H1 (cell line): Measurements from ENCODE around the gene ZFYVE16. TPM values are rescaled to one million over a fixed set of nuclear protein-coding genes. Genes with fewer than 3 reads are reported as not detected.

Experiments used
- CTCF ChIA-PET: fragments of 300-600 bp; sonication (Branson Sonifier 250); formaldehyde crosslinking; loops from one replicate; lab custom pipeline; 2021; ENCODE audit not compliant: partially characterized antibody; lab: Charles Lee
- POLR2A ChIA-PET: fragments of 300-600 bp; sonication (Branson Sonifier 250); formaldehyde crosslinking; loops from one replicate; lab custom pipeline; 2021; ENCODE audit warnings: inconsistent platforms; ENCODE audit not compliant: partially characterized antibody; lab: Charles Lee
- DNase-seq, 2 experiments: peaks; one replicate each; pipeline versions ENCODE4 v3.0.0 to v3.0.0-alpha.2; 2010 to 2022; ENCODE audit warnings: low spot score in 2 of 2, low read depth in 1 of 2, mixed read lengths in 1 of 2
- FAIRE-seq: peaks from 2 replicates; lab custom pipeline; 2011; peaks lifted over from hg19 to GRCh38; lab: Jason Lieb, UNC
- H2AFZ ChIP-seq: 2 replicates; pipeline ENCODE4 v1.8.1; 2012; ENCODE audit warnings: low read length, inconsistent platforms
- H2AK5ac ChIP-seq: 2 replicates; pipeline ENCODE4 v1.6.1; 2013; ENCODE audit warnings: low read depth, low read length
- H2BK120ac ChIP-seq: replicated peaks from 2 replicates; pipeline ENCODE3; 2013; ENCODE audit warnings: low read depth, low read length, inconsistent platforms
- H2BK12ac ChIP-seq: 2 replicates; pipeline ENCODE4 v1.6.1; 2013; ENCODE audit warnings: low read depth, low read length
- H2BK15ac ChIP-seq: 2 replicates; pipeline ENCODE4 v1.6.1; 2013; ENCODE audit warnings: low read length
- H2BK20ac ChIP-seq: 2 replicates; pipeline ENCODE4 v1.6.1; 2013; ENCODE audit warnings: low read length
- H2BK5ac ChIP-seq: 2 replicates; pipeline ENCODE4 v1.6.1; 2013; ENCODE audit warnings: low read depth, low read length
- H3K14ac ChIP-seq: 2 replicates; pipeline ENCODE4 v1.6.1; 2013; ENCODE audit warnings: inconsistent platforms; ENCODE audit not compliant: insufficient read length
- H3K18ac ChIP-seq: 2 replicates; pipeline ENCODE4 v1.6.1; 2013; ENCODE audit warnings: low read length; ENCODE audit errors: extremely low read depth
- H3K23ac ChIP-seq: 2 replicates; pipeline ENCODE4 v1.6.1; 2013; ENCODE audit warnings: inconsistent platforms; ENCODE audit not compliant: insufficient read length
- H3K23me2 ChIP-seq: 2 replicates; pipeline ENCODE4 v1.6.1; 2013; ENCODE audit warnings: low read depth, low read length
- H3K27ac ChIP-seq: 2 replicates; pipeline ENCODE4 v1.6.1; 2011; ENCODE audit warnings: low read depth, low read length, inconsistent platforms
- H3K27me3 ChIP-seq, 4 experiments: replicated peaks in 1 of 4; 1 replicate in 1 of 4; 2 replicates in 3 of 4; pipeline versions ENCODE4 v1.6.1 to v1.8.1; 2011 to 2013; ENCODE audit warnings: low read length in 3 of 4, mild to moderate bottlenecking in 3 of 4, inconsistent platforms in 2 of 4, mixed read lengths in 2 of 4, moderate library complexity in 1 of 4; ENCODE audit not compliant: control insufficient read depth in 3 of 4, insufficient read depth in 3 of 4; ENCODE audit errors: extremely low read depth in 1 of 4
- H3K36me3 ChIP-seq, 4 experiments: 2 replicates each; pipeline versions ENCODE4 v1.6.1 to v1.8.1; 2011 to 2013; ENCODE audit warnings: mild to moderate bottlenecking in 4 of 4, low read length in 3 of 4, moderate library complexity in 2 of 4, control low read depth in 1 of 4, inconsistent platforms in 1 of 4; ENCODE audit not compliant: insufficient read depth in 4 of 4, control insufficient read depth in 2 of 4
- H3K4ac ChIP-seq: replicated peaks from 2 replicates; pipeline ENCODE3; 2013; ENCODE audit warnings: low read length, low read depth, mixed read lengths, inconsistent platforms; ENCODE audit not compliant: insufficient read length
- H3K4me1 ChIP-seq, 4 experiments: replicated peaks in 1 of 4; 1 replicate in 1 of 4; 2 replicates in 3 of 4; pipeline versions ENCODE4 v1.6.1 to v1.8.1; 2011 to 2013; ENCODE audit warnings: low read length in 3 of 4, inconsistent platforms in 2 of 4, mixed read lengths in 1 of 4; ENCODE audit not compliant: insufficient read depth in 4 of 4, control insufficient read depth in 3 of 4
- H3K4me2 ChIP-seq, 2 experiments: 2 replicates each; pipeline versions ENCODE4 v1.6.1 to v1.8.1; 2011 to 2013; ENCODE audit warnings: low read depth in 2 of 2, low read length in 2 of 2, control low read depth in 1 of 2, inconsistent platforms in 1 of 2, mild to moderate bottlenecking in 1 of 2; ENCODE audit not compliant: insufficient read depth in 1 of 2
- H3K4me3 ChIP-seq, 4 experiments: fragments of 200-600, 300-600 bp in 1 of 4; sonication (generic), shearing (Covaris generic), sonication (Bioruptor Twin) in 1 of 4; 2 replicates each; pipeline versions ENCODE4 v1.5.1 to v1.8.1; 2011 to 2016; ENCODE audit warnings: low read length in 4 of 4, low read depth in 3 of 4, control low read depth in 2 of 4, inconsistent platforms in 2 of 4, mild to moderate bottlenecking in 2 of 4, mixed read lengths in 1 of 4, moderate library complexity in 1 of 4; ENCODE audit not compliant: insufficient read depth in 2 of 4; ENCODE audit errors: extremely low read depth in 1 of 4
- H3K56ac ChIP-seq: replicated peaks from 2 replicates; pipeline ENCODE3; 2013; ENCODE audit warnings: low read depth, mild to moderate bottlenecking, mixed read lengths, low read length, inconsistent platforms; ENCODE audit not compliant: insufficient read length
- H3K79me1 ChIP-seq: 2 replicates; pipeline ENCODE4 v1.6.1; 2013; ENCODE audit warnings: low read depth, low read length, control low read depth
- H3K79me2 ChIP-seq, 2 experiments: 2 replicates each; pipeline versions ENCODE4 v1.6.1 to v1.8.1; 2012 to 2013; ENCODE audit warnings: low read length in 2 of 2, mild to moderate bottlenecking in 2 of 2, inconsistent platforms in 1 of 2; ENCODE audit not compliant: insufficient read depth in 2 of 2, control insufficient read depth in 1 of 2
- H3K9ac ChIP-seq, 4 experiments: replicated peaks in 1 of 4; 1 replicate in 1 of 4; 2 replicates in 3 of 4; pipeline versions ENCODE4 v1.6.1 to v1.8.1; 2011 to 2013; ENCODE audit warnings: low read depth in 3 of 4, low read length in 3 of 4, control low read depth in 2 of 4, mild to moderate bottlenecking in 2 of 4, moderate library complexity in 2 of 4, inconsistent platforms in 1 of 4; ENCODE audit errors: extremely low read depth in 1 of 4
- H3K9me3 ChIP-seq, 2 experiments: 2 replicates each; pipeline versions ENCODE4 v1.6.1 to v1.8.1; 2012 to 2013; ENCODE audit warnings: mild to moderate bottlenecking in 2 of 2, moderate library complexity in 2 of 2, control low read depth in 1 of 2, inconsistent platforms in 1 of 2, low read depth in 1 of 2, low read length in 1 of 2, mixed read lengths in 1 of 2; ENCODE audit not compliant: insufficient read depth in 2 of 2
- H4K20me1 ChIP-seq, 2 experiments: replicated peaks in 1 of 2; 2 replicates each; pipeline versions ENCODE3 to v1.8.1; 2011 to 2013; ENCODE audit warnings: inconsistent platforms in 2 of 2, low read length in 2 of 2, mild to moderate bottlenecking in 1 of 2; ENCODE audit not compliant: insufficient read depth in 2 of 2, control insufficient read depth in 1 of 2
- H4K5ac ChIP-seq: 2 replicates; pipeline ENCODE4 v1.6.1; 2013; ENCODE audit warnings: low read length, low read depth, mixed read lengths, inconsistent platforms; ENCODE audit not compliant: insufficient read length
- H4K8ac ChIP-seq: 2 replicates; pipeline ENCODE4 v1.8.0; 2013; ENCODE audit warnings: mild to moderate bottlenecking, moderate library complexity, low read length, inconsistent platforms; ENCODE audit not compliant: insufficient read depth; ENCODE audit errors: extremely low read depth
- H4K91ac ChIP-seq: replicated peaks from 2 replicates; pipeline ENCODE3; 2013; ENCODE audit warnings: low read length, mixed read lengths, inconsistent platforms; ENCODE audit not compliant: insufficient read length
- ASH2L ChIP-seq: fragments of 200-600, 300-600 bp; sonication (generic); IDR thresholded peaks from one replicate; pipeline ENCODE4 v1.7.1; 2017; ENCODE audit warnings: low read length
- CHD1 ChIP-seq: IDR thresholded peaks from 2 replicates; pipeline ENCODE4 v1.6.1; 2012; ENCODE audit warnings: low read depth, low read length, improper control_type of control experiment
- CTCF ChIP-seq, 3 experiments: IDR thresholded peaks; 1 replicate in 2 of 3; 2 replicates in 1 of 3; pipeline versions ENCODE4 v1.5.1 to v1.6.1; 2011; ENCODE audit warnings: low read length in 3 of 3, mild to moderate bottlenecking in 3 of 3, inconsistent platforms in 2 of 3, low read depth in 1 of 3, moderate library complexity in 1 of 3; ENCODE audit not compliant: insufficient read depth in 1 of 3; ENCODE audit errors: control extremely low read depth in 1 of 3
- GABPA ChIP-seq: IDR thresholded peaks from 2 replicates; pipeline ENCODE4 v1.6.1; 2011; ENCODE audit warnings: mild to moderate bottlenecking, low read length, moderate library complexity, borderline replicate concordance; ENCODE audit not compliant: insufficient read depth
- HDAC2 ChIP-seq, 2 experiments: fragments of 300-600 bp in 1 of 2; sonication (generic) in 1 of 2; IDR thresholded peaks; 2 replicates each; pipeline ENCODE4 v1.6.1; 2011 to 2012; ENCODE audit warnings: low read depth in 2 of 2, low read length in 2 of 2, mild to moderate bottlenecking in 2 of 2, moderate library complexity in 2 of 2, borderline replicate concordance in 1 of 2, inconsistent platforms in 1 of 2
- RNF2 ChIP-seq: fragments of 200-900, 300-1000 bp; sonication (generic); IDR thresholded peaks from 2 replicates; pipeline ENCODE4 v1.7.1; 2016; ENCODE audit warnings: borderline replicate concordance, low read depth, mild to moderate bottlenecking, antibody characterized with exemption, low read length; ENCODE audit not compliant: poor library complexity, severe bottlenecking; ENCODE audit errors: missing control alignments
- WGBS, 2 experiments: shearing (Covaris generic) in 1 of 2; methylation state at CpG; one replicate each; pipeline versions ENCODE4 v1.1.6 to v1.1.7; 2013 to 2015; ENCODE audit warnings: low lambda C conversion rate in 2 of 2, mixed read lengths in 2 of 2, inconsistent platforms in 1 of 2, low coverage in 1 of 2, missing lambda C conversion rate in 1 of 2; ENCODE audit not compliant: insufficient replicate concordance in 2 of 2, insufficient coverage in 1 of 2, insufficient read length in 1 of 2; ENCODE audit errors: extremely low coverage in 1 of 2, missing lambda C conversion rate in 1 of 2; 5-methylcytosine and 5-hydroxymethylcytosine counted together
- polyA plus RNA-seq, 7 experiments: library from polyadenylated mRNA; depleted of rRNA in 3 of 7; stranded (reverse) in 5 of 7; unstranded in 2 of 7; fragments of >200 nt in 5 of 7; fragments of 200-250 nt in 2 of 7; gene quantifications; 1 replicate in 5 of 7; 2 replicates in 1 of 7; 4 replicates in 1 of 7; pipeline versions ENCODE4 v1.2.1 to v1.2.3, GENCODE V29; 2011 to 2013; ENCODE audit warnings: missing spikeins in 2 of 7, mixed read lengths in 2 of 7
- total RNA-seq: library from RNA; stranded (reverse); fragmentation: NEBNext Ultra II Directional; extraction: Animal tissue kit (Norgen Biotek cat#: 25700); gene quantifications from 2 replicates; pipeline ENCODE4 v1.2.1, GENCODE V29; 2021
- TF ChIP-seq, protein P1 (sequence below): IDR thresholded peaks from 2 replicates; pipeline ENCODE4 v1.6.1; 2012; ENCODE audit warnings: inconsistent platforms

The ZFYVE16 gene
- total and polyA plus RNA-seq, 2 of the 8 experiments (the other 6 are each of a cell fraction or from before 2014, with no cell fraction given), result 3.6 to 24.2 TPM

GRCh38 chr5:80481019-80481893 is 73.4 kb downstream of the ZFYVE16 start:
- no peak overlapping the region for H3K27ac ChIP-seq
- DNase-seq (peak in 1 of 2 experiments; percentile 17), FAIRE-seq (peak; percentile 93)
- H2AFZ ChIP-seq, result no peak overlapping the region
- ChIA-PET CTCF (interaction anchor here (0.7 to 2.6 kb wide), 28 partner anchors 9 to 192 kb away, joined by 3 to 9 read pairs (median 3); no protein-coding TSS in a partner anchor), POLR2A (interaction anchor here (0.5 to 3.0 kb wide), 6 partner anchors 28 to 173 kb away, joined by 3 to 11 read pairs (median 3); partner anchors contain the start of genes DHFR and MSH3)
- 94% methylated on average over 3 of the region's 3 CpGs; no CpG with 5 or more reads in 1 of the 2 experiments for WGBS, 2 experiments
- H3K14ac ChIP-seq, result no peak overlapping the region
- peaks cover 0 to 15% (median 6%) of the 10 kb centered on the region in 4 experiments; a peak in 2 of 8 replicates for H3K36me3 ChIP-seq
- H4K91ac ChIP-seq, result no peak overlapping the region
- no peak overlapping the region for H2BK15ac ChIP-seq
- no peak overlapping the region for H2BK5ac ChIP-seq
- no peak overlapping the region for H2AK5ac ChIP-seq
- no peak overlapping the region for H3K9ac ChIP-seq
- peaks cover 0 to 6% (median 0%) of the 10 kb centered on the region in 4 experiments; a peak in 1 of 7 replicates for H3K4me1 ChIP-seq
- no peak overlapping the region for H3K4me2 ChIP-seq
- H3K79me1 ChIP-seq, result no peaks in the 10 kb centered on the region
- H4K5ac ChIP-seq, result no peak overlapping the region
- no peak overlapping the region for H3K4me3 ChIP-seq
- H3K27me3 ChIP-seq, result no peaks in the 10 kb centered on the region
- H3K23ac ChIP-seq, result no peak overlapping the region
- H2BK12ac ChIP-seq, result no peak overlapping the region
- no peaks in the 10 kb centered on the region; a peak in 1 of 4 replicates for H3K9me3 ChIP-seq
- H3K23me2 ChIP-seq, result no peaks in the 10 kb centered on the region
- H4K20me1 ChIP-seq, result no peaks in the 10 kb centered on the region
- H3K56ac ChIP-seq, result no peak overlapping the region
- H3K18ac ChIP-seq, result no peak overlapping the region
- no peak overlapping the region for H3K4ac ChIP-seq
- H2BK20ac ChIP-seq, result no peak overlapping the region
- H4K8ac ChIP-seq, result no peak overlapping the region
- no peak overlapping the region for H2BK120ac ChIP-seq
- no peaks in the 10 kb centered on the region for H3K79me2 ChIP-seq
- no peak for TF ChIP-seq HDAC2 (IDR thresholded peaks at IDR 0.05; ENCODE audit: borderline replicate concordance in 1 of 2, low read depth in 2 of 2, low read length in 2 of 2)
- no peak for TF ChIP-seq GABPA
- peak in 2 of 3 experiments; percentile 71 to 86; a peak in 3 of 4 replicates for TF ChIP-seq CTCF (IDR thresholded peaks at IDR 0.05; ENCODE audit: control extremely low read depth in 1 of 3, insufficient read depth in 1 of 3, low read depth in 1 of 3, low read length in 3 of 3)
- no peak for TF ChIP-seq CHD1
- TF ChIP-seq, protein P1, sequence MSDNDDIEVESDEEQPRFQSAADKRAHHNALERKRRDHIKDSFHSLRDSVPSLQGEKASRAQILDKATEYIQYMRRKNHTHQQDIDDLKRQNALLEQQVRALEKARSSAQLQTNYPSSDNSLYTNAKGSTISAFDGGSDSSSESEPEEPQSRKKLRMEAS, result no peak
- TF ChIP-seq ASH2L, result no peak
- TF ChIP-seq RNF2, result no peak
